ENCODE data around the gene PTPN3. TPM values are rescaled to one million over a fixed set of nuclear protein-coding genes. Genes with fewer than 3 reads are reported as not detected.

Gene PTPN3
- polyA plus RNA-seq, 1 donor (not counting 4 experiments of a cell fraction or from before 2014, with no cell fraction given), result 19.9 TPM

GRCh38 chr9:109504689-109505088 is 6.6 kb upstream of the PTPN3 start:
- Histone ChIP-seq H3K9me1 (ENCODE audit: control insufficient read depth, extremely low read depth, insufficient read depth, low read length) (no peaks in the 10 kb centered on the region), H3K9ac (ENCODE audit: control insufficient read depth, extremely low read depth, insufficient read depth, low read length) (no peak overlapping the region), H3K9me3 (ENCODE audit: control insufficient read depth, low read depth, low read length) (no peaks in the 10 kb centered on the region), H3K4me1 (ENCODE audit: control insufficient read depth, extremely low read depth, insufficient read depth, low read length) (peaks cover 7% of the 10 kb centered on the region), H4K20me1 (ENCODE audit: control insufficient read depth, extremely low read depth, insufficient read depth, low read length) (no peaks in the 10 kb centered on the region), H3K4me2 (ENCODE audit: control insufficient read depth, extremely low read depth, insufficient read depth, low read depth, low read length) (no peak overlapping the region), H3K79me2 (ENCODE audit: control insufficient read depth, insufficient read depth, low read length) (no peaks in the 10 kb centered on the region), H3K36me3 (ENCODE audit: control insufficient read depth in 2 of 2, extremely low read depth in 1 of 2, insufficient read depth in 2 of 2, low read length in 2 of 2) (no peaks in the 10 kb centered on the region), H3K4me3 (ENCODE audit: control insufficient read depth in 2 of 3, extremely low read depth in 1 of 3, insufficient read depth in 2 of 3, low read depth in 1 of 3, low read length in 3 of 3) (no peak overlapping the region), H3K27ac (ENCODE audit: control insufficient read depth, insufficient read depth, low read length) (no peak overlapping the region), H2AFZ (ENCODE audit: control insufficient read depth, low read length) (no peak overlapping the region), H3K27me3 (ENCODE audit: control insufficient read depth, extremely low read depth, insufficient read depth, low read length) (peaks cover 5% of the 10 kb centered on the region)
- FAIRE-seq (no peak), DNase-seq (ENCODE audit: low read depth, low spot score) (no peak)
- dilution Hi-C loops (cut with MboI; ENCODE audit: extremely low pct_ligation_motif_present, low sequenced_read_pairs), result no loop called here
- TF ChIP-seq, protein P1, sequence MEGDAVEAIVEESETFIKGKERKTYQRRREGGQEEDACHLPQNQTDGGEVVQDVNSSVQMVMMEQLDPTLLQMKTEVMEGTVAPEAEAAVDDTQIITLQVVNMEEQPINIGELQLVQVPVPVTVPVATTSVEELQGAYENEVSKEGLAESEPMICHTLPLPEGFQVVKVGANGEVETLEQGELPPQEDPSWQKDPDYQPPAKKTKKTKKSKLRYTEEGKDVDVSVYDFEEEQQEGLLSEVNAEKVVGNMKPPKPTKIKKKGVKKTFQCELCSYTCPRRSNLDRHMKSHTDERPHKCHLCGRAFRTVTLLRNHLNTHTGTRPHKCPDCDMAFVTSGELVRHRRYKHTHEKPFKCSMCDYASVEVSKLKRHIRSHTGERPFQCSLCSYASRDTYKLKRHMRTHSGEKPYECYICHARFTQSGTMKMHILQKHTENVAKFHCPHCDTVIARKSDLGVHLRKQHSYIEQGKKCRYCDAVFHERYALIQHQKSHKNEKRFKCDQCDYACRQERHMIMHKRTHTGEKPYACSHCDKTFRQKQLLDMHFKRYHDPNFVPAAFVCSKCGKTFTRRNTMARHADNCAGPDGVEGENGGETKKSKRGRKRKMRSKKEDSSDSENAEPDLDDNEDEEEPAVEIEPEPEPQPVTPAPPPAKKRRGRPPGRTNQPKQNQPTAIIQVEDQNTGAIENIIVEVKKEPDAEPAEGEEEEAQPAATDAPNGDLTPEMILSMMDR (optimal IDR thresholded peaks at IDR 0.05 in 1 of 3, IDR thresholded peaks at IDR 0.05 in 1 of 3, conservative IDR thresholded peaks at IDR 0.05 in 1 of 3; ENCODE audit: extremely low read depth in 1 of 3, insufficient read depth in 2 of 3, low read length in 3 of 3), result no peak
- TF ChIP-seq EZH2 (IDR thresholded peaks at IDR 0.05; ENCODE audit: low read length), result no peak

DNA sequence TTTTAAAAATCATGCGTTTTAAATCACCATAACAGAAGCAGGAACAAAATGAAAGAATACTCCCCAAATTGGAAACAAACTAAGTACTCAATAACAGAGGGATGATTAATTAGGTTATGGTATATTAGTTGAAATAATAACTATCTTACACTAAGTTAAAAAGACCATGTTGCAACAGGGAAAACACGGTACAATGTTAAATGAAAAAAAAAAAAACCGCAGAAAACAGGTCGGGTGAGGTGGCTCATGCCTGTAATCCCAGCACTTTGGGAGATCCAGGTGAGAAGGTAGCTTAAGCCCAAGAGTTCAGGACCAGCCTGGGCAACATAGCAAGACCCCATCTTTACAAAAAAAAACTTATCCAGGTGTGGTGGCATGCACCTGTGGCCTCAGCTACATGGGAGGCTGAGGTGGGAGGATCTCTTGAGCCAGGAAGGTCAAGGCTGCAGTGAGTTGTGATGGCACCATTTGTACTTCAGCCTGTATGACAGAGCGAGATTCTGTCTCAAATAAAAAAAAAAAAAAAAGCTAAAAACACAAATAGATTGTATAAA is 2.4 kb upstream of the PTPN3 start:
- dilution Hi-C loops (cut with MboI; ENCODE audit: extremely low pct_ligation_motif_present, low sequenced_read_pairs), result no loop called here
- TF ChIP-seq EZH2 (IDR thresholded peaks at IDR 0.05; ENCODE audit: low read length), result no peak
- TF ChIP-seq, protein P1 (optimal IDR thresholded peaks at IDR 0.05 in 1 of 3, IDR thresholded peaks at IDR 0.05 in 1 of 3, conservative IDR thresholded peaks at IDR 0.05 in 1 of 3; ENCODE audit: extremely low read depth in 1 of 3, insufficient read depth in 2 of 3, low read length in 3 of 3), result no peak
- H3K27ac ChIP-seq (ENCODE audit: control insufficient read depth, insufficient read depth, low read length), result peak overlapping the region; percentile 0
- H3K4me1 ChIP-seq (ENCODE audit: control insufficient read depth, extremely low read depth, insufficient read depth, low read length), result peaks cover 30% of the 10 kb centered on the region
- H3K27me3 ChIP-seq (ENCODE audit: control insufficient read depth, extremely low read depth, insufficient read depth, low read length), result peaks cover 5% of the 10 kb centered on the region
- peak overlapping the region in 1 of 3 experiments; percentile 31 for H3K4me3 ChIP-seq (ENCODE audit: control insufficient read depth in 2 of 3, extremely low read depth in 1 of 3, insufficient read depth in 2 of 3, low read depth in 1 of 3, low read length in 3 of 3)
- H3K79me2 ChIP-seq (ENCODE audit: control insufficient read depth, insufficient read depth, low read length), result peaks cover 22% of the 10 kb centered on the region
- H3K9ac ChIP-seq (ENCODE audit: control insufficient read depth, extremely low read depth, insufficient read depth, low read length), result no peak overlapping the region
- H3K36me3 ChIP-seq (ENCODE audit: control insufficient read depth in 2 of 2, extremely low read depth in 1 of 2, insufficient read depth in 2 of 2, low read length in 2 of 2), result peaks cover 0 to 4% of the 10 kb centered on the region in 2 experiments
- no peaks in the 10 kb centered on the region for H3K9me3 ChIP-seq (ENCODE audit: control insufficient read depth, low read depth, low read length)
- peaks cover 3% of the 10 kb centered on the region for H3K9me1 ChIP-seq (ENCODE audit: control insufficient read depth, extremely low read depth, insufficient read depth, low read length)
- FAIRE-seq (peak; percentile 61), DNase-seq (ENCODE audit: low read depth, low spot score) (no peak)
- H4K20me1 ChIP-seq (ENCODE audit: control insufficient read depth, extremely low read depth, insufficient read depth, low read length), result no peaks in the 10 kb centered on the region
- no peak overlapping the region for H2AFZ ChIP-seq (ENCODE audit: control insufficient read depth, low read length)
- peak overlapping the region; percentile 43 for H3K4me2 ChIP-seq (ENCODE audit: control insufficient read depth, extremely low read depth, insufficient read depth, low read depth, low read length)
